Activated naive CD4-positive, alpha-beta T cell treated with Interleukin-2 at 50 U/mL for 16 hours (primary cell): ENCODE measurements around the gene PGBD5.

ENCODE experiments used
- DNase-seq: peaks from one replicate; pipeline ENCODE4 v3.0.0-alpha.2; 2020

Gene PGBD5

DNA sequence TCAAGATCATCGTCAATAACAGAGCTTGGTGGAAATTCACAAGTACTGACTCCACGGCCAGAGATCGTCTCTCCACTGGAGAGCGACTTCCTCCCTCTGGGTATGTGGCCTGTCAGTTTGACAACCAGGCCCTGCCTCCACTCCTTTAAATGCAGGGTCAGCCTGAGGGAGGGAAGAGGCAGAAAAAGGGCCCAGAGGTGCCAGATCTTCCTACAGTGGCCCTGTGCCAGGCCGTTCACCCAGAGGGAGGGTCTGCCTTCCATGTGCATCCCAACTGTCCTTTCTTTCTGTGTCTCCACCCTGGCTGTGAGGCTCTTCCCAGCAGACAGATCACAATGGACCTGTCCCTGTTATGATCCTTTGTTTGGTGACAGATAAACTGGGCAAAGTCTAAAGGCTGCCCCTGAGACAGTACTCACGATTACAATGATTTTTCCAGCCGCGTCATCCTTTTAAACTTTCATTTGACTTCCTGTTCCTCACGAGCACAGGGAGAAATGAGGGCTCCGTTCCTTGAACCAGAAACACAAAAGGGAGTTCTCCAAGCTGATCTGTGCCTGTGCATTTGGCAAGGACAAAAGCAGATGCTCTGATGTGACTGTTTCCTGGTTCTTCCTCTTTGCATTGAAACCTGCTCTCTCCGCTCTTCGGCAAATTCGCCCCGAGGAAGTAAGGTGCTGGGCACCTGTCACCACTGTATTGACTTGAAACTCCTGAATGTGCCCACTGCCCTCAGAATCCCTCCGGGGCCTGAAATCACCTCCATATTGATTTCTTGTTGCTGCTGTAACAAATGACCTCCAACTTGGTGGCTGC, 126.7 kb downstream of the PGBD5 start:
- DNase-seq = no peak

DNA sequence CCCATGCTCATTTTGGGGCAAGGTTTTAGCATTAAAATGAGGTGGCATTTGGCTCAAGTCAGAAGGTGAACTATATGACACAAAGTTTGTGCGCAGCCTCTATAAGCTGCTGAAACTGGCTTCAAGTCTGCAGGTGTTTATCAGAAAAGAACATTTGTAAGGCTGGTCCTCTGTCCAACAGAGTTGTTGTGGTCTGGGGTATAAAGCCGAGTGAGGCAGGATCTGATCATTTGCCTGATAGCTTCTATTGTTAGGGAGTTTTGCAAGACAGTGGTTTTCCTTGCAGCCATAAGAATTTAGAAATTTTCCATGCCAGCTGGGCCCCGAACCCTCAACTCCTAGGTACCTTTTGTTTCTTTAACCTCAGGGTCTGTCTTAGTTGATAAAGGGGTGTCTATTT, 130.8 kb downstream of the PGBD5 start:
- no peak for DNase-seq

DNA sequence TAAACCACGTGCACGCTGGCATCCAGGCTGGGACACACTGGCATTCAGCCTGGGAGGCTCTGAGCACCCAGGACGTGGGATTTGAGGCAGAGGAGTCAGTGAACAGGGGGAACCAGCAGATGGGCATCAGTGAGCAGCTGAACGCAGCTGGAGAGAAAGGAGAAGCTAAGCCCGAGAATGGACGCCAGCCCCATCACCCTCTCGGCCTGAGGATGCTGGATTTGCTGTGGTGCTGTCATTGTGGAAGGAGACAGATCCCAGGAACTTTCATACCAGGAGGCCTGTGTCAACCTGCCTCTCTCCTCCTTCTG, 132.8 kb downstream of the PGBD5 start:
- no peak for DNase-seq

DNA sequence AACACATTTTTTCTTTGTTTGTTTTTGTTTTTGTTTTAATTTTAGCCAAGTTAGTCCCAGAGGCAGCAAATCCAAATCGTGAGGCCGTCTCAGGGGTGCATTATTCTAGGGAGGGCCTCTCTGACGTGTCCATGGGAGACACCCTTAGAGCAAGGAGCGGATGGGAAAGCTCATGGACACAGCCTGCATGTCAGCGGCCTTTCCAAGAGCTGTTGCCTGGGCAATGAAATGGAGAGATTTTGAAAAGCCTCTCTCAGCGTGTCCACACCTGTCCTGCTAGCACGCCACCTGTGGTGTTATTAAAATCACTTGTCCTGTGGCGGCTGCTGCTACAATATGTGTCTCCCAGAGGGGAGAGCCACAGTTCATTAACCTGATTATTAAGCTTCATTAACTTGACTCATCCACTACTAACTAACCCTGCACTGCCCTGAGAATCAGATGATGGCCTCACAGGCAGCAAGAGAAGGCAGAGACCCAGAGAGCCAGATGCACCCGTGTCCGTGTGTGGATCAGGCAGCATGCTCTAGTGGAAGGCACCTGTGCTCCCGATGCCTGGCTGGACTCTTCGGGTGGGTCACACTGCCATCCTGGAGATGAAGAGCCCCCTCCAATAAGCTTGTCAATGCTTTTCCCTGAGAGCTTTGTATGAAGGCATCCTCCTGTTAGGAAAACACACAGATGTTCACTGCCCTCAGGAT, 133.3 kb downstream of the PGBD5 start:
- no peak for DNase-seq

DNA sequence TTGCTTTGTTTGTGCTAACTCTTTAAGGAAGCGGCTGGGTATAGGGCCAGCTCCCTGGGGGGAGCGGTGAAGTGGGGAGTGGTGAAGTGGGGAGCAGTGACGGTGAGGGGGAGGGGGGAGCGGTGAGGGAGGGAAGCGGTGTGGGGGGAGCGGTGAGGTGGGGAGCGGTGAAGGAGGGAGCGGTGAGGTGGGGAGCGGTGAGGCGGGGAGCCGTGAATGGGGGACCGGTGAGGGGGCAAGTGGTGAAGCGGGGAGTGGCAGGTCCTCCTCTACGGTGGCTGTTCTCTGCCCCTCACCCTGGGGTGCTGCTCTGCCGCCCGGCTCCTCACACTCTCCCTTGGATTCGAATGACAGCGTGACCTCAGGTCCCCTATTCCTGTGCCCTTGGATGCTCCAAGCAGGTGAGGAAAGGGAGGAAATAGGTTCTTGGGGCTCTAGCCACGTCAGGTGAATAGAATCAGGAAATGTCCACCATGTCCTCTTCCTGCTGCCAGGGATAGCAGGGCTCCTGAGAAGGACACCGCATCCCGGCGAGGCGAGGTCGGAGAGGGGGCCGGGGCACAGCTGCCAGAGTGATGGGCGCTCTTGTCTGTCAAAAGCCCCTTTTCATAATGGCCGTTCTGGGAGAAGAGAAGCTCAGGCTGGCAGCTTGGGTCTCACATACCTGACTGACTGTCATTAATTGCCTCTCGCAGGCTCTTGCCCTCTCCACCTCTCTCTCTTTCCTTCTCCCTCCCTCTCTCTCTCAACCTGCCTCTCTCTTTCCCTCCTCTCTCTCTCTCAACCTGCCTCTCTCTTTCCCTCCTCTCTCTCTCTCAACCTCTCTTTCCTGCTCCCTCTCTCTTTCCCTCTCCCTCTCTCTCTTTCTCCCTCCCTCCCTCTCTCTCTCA, 134.2 kb downstream of the PGBD5 start:
- no peak for DNase-seq

DNA sequence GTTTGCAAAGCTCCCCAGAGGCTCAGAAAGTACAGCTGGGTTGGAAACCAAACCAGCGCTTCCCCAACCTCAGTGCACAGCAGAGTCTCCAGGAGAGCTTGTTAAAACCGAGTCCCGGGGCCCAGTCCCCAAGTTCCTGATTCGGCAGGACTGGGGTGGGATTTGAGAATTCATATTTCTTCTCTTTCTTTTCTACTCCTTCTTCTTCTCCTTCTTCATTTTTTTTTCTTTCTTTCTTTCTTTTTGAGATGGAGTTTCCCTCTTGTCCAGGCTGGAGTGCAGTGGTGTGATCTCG, 136.8 kb downstream of the PGBD5 start:
- DNase-seq = no peak

DNA sequence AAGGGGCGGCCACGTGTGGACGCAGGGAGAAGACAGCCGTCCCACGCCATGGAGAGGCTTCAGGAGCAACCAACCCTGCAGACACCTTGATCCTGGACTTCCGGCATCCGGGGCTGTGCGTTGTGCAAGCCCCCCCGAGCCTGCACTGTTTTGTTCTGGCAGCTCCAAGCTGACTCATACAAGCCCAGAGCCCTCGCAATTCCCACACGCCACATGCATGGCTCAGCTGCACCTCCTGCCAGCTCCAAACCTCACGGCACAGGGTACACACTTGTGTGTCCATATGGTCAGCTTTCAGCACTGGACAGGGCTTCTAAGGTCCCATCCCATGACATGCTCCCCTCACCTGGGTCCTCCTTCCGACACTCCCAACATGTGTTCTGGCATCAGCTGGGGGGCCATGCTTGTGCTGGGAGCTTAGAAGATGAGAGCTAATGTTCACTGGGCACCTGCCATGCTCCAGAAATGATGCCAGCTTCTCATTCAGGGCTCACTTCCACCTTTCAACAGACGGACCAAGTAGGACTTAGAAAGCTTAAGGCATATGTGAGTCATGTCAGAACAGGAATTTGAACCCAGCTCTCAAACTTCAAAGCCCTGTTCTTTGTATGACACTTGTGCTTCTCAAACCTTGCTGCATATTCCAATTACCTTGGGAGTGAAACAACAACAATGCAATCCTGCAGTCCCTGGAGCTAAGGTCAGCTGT, 137.3 kb downstream of the PGBD5 start:
- DNase-seq = no peak

DNA sequence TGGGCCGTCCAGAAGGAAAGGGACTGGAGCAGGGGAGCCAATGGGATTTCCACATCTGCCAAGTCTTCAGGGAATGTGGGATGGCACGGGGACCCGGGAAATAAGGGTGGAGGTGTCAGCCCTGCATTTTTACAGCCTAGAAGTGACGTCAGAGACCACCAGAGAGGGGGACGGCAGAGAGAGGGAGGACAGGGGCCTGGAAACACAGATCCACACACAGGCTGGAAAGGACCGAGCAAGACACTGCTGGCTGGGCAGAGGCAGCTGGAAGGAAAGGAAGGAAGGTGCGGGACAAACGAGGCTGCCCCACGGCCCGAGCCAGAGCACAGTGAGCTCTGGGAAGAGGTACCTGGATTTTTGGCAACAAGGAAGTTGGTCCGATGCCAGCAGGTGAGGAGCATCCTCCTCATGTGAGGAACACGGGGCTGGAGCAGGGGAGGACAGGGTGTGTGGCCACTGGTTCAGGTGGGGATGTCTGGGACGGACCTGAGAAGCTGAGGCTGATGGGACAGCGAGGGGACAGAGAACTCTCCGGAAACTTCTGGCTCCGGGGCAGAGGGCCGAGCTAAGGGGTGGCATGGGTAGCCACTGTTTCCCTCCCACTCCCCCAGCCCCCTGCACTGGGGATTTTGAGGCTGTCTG, 138.3 kb downstream of the PGBD5 start:
- DNase-seq = no peak

DNA sequence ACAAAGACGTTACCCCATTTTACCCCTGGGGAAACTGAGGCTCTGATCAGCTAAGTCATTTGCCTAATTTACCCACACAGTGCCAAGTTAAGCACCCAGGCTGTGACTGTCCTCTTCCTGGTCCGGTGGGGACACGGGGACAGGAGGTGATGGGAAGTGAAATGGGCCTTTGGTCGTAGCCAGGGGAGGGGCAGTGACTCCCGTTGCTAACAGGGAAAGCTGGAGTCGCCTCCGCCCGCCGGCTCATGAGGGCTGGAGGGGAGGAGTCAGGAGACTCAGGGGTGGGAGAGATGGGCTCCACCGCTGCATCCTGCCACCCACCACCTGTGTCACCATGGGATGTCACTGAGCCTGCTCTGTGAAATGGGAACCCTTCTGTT, 139.3 kb downstream of the PGBD5 start:
- no peak for DNase-seq

DNA sequence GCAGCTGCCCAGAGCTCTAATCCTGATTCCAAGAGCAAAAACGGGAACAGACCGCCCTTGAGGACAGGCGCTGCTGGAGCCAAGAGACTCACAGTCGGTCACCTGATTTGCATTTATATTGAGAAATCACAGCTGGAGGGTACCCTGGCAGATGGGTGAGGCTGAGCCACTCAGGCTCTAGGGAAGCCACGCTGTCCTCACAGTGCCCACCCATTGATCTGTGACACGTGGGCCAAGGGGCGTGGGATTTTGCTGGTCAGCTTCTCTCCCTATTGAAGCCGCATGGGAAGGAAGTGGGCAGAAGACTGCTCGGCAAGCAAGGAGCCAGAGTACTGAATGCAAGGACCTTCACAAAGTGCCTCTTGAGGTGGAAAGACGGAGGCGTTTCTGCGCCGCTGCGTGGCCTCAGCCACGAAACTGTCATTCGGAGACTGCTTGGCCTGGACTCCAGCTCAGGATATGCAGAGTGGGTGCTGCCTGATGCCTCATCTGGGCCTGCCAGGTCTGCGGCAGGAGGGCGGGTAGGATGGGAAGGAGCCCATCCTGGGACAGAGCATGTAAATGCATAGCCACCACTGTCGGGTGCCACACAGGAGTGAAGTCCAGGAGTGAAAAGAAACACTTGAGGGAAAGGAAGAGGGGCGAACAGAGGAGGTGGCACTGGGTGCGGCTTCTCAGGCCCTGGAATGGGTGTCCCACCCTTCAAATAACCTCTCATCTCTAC, 139.8 kb downstream of the PGBD5 start:
- no peak for DNase-seq

DNA sequence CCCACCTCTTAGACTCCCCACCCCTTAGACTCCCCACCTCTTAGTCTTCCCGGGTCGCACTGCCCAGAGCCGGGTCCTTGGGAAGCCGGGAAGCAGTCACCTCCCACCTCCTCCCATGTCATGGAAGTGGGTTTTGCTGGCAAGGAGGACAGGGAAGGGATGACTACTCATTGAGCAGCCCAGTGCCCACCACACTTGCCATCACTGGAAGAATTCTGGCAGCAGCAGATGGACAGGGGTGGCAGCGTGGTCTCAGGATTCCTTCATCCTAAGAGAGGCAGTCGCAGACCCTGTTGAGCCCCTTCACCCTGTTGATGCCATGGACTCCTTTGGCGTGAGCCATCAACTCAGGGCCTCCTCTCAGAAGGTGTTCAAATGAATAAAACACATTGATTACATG, 140.8 kb downstream of the PGBD5 start:
- DNase-seq = no peak

DNA sequence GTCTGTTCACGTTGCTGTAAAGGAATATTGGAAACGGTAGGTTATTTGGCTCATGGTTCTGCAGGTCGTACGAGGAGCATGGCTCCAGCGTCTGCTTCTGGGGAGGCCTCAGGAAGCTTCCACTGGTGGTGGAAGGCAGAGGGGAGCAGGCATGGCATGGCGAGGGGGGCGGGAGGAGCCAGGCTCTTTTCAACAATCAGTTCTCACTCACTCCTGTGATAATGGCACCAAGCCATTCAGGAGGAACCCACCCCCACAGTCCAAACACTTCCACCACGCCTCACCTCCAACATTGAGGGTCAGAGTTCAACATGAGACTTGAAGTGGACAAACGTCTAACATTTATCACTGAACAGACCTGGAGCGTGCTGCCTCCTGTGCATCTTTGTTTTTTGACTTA, 141.2 kb downstream of the PGBD5 start:
- no peak for DNase-seq

DNA sequence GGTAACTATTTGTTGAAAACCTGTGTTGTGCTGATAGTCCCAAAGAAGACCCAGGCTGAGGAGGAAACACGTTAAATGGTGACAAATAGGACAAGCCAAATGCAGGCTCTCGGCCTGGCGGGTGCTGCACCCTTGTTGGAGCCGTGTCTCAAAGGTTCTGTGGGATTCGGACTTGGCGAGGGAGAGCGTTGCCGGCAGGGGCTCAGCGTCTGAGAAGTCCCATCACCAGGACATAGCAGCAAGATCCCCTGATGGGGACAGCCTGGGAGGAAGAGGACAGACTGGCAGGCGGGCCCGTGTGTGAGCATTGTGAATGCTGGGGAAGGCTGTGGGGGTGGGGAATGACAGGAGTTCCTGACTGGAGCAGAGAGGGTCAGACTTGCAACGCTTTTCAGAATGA, 142.5 kb downstream of the PGBD5 start:
- DNase-seq = no peak

DNA sequence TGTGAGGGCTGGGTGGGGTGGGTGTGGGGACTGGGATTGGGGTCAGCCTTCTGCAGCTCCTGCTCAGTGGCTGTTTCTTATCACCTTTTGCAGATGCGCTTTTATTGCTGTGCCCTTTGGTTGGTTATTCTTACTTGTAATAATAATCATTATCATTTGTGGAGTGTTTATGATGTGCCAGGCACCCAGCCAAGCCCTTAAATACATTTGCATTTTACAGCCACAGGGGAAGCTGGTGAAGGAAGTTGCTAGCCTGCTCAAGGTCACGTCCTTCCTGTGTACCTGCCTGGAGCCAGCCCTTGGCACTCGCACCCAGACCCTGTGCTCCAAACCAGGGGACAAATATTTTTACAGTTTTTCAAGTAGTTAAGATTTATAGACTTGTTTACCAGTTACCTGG, 144.0 kb downstream of the PGBD5 start:
- no peak for DNase-seq

DNA sequence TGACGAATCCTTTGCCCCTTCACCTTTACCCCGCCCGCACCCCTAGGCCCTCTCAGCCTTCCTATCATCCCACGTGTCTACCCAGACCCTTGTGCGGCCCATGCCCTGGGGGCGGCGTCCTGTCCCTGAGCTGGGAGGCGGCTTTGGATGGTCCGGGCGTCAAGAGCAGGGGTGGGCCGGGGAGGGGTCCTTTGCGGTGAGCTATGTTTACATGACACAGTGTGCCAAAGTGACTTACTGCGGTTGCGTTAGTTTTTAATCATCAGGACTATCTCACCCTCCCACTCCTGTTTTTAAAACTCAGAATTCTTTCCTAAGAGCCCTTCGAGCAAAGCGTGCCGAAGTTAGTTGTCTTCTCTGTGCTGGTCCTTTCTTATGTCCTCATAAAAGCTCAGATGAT, 144.6 kb downstream of the PGBD5 start:
- DNase-seq = no peak

DNA sequence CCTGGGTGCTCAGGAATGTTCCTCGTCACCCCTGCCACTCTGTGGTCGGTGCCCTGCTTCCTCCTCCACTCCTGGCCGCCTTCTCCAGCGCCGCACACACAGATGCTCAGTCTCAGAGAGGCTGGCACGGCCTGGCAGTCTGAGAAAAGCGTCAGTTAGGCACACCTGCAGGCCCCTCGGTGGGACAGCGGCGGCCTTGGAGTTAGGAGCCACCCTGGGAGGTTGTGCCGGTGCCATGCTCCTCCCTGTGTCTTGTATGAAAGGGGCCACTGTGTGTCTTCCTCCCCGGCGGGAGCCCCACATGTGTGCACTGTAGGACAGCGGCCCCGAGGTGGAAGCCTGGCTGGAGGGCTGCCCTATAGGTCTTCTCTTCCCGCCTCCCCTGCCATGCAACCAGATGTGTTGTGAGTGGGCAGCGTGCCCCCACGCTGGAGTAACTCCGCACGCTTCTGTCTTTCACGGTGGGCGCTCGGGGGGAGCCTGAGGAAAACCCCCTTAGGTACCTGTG, 145.2 kb downstream of the PGBD5 start:
- DNase-seq = no peak

DNA sequence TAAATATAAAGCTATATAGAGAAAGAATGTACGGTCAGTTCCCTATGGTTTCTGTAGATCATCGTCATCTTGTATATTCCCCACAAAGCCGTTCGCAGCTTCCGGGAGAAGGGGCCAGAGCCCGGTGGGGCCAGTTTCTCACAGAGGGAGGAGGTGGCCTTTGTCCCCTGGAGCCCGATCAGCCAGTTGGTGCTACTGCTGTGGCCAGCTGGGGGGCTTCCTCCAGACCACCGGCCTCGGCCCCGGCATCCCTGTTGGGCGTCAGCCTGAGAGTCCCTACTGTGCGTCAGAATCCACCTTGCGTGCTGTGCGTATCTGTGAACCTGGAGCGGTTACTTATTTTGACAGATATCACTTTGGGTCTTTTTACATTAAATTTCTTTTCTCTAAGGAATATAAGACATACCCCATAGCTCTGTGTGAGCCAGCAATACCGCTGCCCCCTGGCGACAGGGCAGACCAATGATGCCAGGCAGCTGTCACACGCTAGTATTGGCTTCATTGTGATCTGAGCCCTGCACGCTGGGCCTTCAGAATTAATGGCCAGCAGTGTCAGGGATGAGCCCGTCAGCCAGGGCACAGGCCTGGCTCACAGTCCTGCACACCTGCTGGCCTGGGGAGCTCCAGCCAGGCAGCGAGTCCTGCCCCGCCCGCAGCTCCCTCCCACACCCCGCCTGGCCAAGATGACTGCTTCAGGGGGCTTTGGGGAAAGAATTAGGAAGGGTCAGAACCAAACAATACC, 145.9 kb downstream of the PGBD5 start:
- DNase-seq = no peak

DNA sequence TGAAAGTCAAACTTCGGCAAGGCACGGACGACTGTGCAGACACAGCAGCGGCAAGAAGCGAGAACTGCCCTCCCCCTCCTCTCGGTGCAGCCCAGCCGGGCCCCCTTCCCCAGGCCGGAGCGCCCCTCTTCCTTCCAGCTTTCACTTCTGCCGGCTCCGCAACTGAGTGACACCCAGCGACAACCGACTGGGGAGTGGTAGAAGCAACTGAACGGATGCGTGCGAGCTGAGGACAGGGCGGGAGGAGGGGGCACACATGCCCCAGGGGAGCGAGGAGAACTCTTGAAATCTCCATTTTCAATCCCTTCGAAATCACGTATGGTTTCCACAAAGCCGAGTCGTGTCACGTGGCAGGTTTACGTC, 146.6 kb downstream of the PGBD5 start:
- no peak for DNase-seq

DNA sequence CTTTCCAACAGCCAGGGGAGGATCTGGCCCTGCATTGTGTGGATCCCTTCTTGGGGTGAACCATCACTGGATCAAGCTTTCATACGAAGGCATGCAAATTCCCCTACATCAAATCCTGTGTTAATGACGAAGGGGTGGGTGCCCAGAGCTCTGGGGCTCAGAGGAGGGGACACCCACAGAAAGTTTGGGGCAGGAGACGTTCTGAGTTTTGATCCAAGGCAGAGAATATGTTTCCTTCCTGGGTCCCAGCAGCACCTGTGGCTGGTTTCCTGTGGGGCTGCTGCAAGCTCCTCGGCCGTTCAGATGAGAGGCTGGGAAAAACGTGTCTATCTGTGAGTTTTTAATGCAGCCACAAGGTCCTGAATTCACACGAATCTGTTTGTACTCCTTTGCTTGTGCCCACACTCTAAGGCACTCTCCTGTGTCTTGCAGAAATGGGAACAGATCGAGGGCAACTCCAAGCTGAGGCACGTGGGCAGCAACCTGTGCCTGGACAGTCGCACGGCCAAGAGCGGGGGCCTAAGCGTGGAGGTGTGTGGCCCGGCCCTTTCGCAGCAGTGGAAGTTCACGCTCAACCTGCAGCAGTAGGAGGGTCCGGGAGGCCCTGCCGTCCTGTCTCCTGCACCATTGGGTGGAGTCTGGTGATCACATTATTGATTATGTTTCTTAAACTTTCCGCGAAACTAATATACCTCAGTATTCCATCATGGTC, 147.1 kb downstream of the PGBD5 start:
- DNase-seq = no peak

DNA sequence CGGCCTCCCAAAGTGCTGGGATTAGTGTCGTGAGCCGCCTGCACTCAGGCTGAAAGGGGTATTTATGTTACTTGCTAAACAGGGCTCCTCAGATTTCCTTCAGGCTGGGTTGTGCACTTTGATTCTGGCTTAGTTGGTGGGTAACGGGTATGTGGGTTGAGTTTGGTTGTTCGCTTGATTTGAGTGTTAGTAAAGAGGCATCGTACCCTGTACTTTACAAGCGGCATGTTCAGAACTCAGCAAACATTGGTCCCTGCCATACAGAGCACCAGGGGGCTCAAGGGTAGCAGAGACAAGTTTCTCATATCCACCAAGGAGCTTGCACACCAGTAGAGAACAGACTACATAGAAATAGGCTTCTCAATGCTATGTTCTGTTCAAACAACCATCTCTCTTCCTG, 147.8 kb downstream of the PGBD5 start:
- DNase-seq = no peak
